T-helper 2 cell treated with Interferon-gamma antibody and Interleukin-4, amounts not matched to agents 5 μg/mL and 100 μg/mL, for 36 hours (primary cell): ENCODE measurements around the gene PEDS1.
A peak's percentile ranks its signal among the peaks of the same experiment; 100 is the strongest.

Experiments used
- DNase-seq: peaks from one replicate; pipeline ENCODE4 v3.0.0; 2021; ENCODE audit warnings: low spot score
- H3K27ac Mint-ChIP-seq: one replicate; pipeline ENCODE4 v1.8.0; 2021; ENCODE audit warnings: mild to moderate bottlenecking, mixed read lengths
- H3K27me3 Mint-ChIP-seq: one replicate; pipeline ENCODE4 v1.8.0; 2021; ENCODE audit warnings: low read depth, mixed read lengths
- H3K36me3 Mint-ChIP-seq: one replicate; pipeline ENCODE4 v1.8.0; 2021; ENCODE audit warnings: low read depth, mixed read lengths
- H3K4me1 Mint-ChIP-seq: one replicate; pipeline ENCODE4 v1.8.0; 2021; ENCODE audit warnings: low read depth, mixed read lengths
- H3K4me3 Mint-ChIP-seq: one replicate; pipeline ENCODE4 v1.8.0; 2022; ENCODE audit warnings: mild to moderate bottlenecking, moderate library complexity, mixed read lengths
- H3K9me3 Mint-ChIP-seq: one replicate; pipeline ENCODE4 v1.8.0; 2021; ENCODE audit warnings: mixed read lengths

PEDS1 gene

DNA sequence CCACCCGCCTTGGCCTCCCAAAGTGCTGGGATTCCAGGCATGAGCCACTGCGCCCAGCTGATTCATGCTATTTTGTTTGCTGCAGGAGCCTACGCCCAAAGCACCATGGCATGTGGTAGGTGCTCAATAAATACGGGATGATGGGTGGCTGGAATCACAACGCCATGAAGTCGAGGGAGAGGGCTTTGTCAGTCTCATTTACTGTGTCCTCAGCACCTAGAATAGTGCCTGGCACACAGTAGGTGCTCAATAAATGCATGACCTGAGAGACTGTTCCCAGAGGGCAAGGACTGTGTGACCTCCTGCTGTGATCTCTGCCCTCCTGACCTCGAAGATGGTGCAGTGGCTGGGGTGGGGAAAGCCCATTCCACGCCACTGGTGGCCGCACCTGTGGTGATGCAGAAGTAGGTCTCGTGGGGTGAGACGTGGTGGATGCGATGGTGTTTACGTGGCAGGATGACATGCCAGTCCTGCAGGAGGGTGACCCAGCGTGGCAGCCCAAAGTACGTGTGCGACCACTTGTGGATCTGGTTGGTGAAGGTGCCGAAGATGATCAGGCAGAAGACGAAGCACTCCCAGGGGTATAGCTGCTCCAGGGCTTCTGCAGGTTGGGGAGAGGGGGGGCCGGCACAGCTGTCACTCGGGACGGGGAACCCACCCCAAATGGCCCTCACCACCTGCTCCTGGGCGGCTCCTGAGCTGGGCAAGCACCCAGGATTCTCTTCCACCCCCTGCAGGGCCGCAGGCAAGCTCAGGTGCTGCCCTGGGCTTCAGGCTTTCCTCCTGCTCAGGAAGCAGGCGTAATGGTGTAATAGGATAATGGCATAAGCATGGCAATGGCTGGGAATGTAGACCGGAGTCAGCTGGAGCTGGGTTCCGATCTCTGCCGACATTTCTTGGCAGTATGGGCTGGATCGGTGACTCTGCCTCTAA lies 25.7 kb downstream of the PEDS1 start:
- DNase-seq = no peak
- Mint-ChIP-seq H3K27ac (no peak overlapping the region), H3K4me1 (peaks cover 10% of the 10 kb centered on the region), H3K27me3 (no peaks in the 10 kb centered on the region), H3K9me3 (no peaks in the 10 kb centered on the region), H3K4me3 (no peak overlapping the region), H3K36me3 (peaks cover 70% of the 10 kb centered on the region)

DNA sequence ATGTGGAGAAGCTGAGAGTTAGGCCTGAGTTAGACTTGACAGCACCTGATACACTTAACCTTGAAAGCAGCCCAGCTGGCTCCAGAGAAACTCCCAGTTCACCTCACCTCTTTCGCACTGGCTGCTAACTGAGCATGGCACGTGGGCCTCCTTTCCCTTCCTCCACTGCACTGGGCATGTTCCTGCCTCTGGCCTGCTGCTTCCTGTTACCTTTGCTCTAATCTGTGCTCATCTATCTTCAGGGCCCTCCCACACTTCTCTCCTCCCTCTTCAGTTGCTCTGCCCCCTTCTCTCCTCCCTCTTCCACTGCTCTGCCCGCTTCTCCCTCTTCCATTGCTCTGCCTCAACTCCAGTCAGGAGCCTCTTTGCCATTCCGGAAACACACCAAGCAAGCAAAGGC lies 26.9 kb downstream of the PEDS1 start:
- Mint-ChIP-seq H3K4me3 (no peak overlapping the region), H3K36me3 (peaks cover 71% of the 10 kb centered on the region), H3K27me3 (no peaks in the 10 kb centered on the region), H3K9me3 (no peaks in the 10 kb centered on the region), H3K27ac (peak overlapping the region; percentile 82), H3K4me1 (peaks cover 10% of the 10 kb centered on the region)
- no peak for DNase-seq

DNA sequence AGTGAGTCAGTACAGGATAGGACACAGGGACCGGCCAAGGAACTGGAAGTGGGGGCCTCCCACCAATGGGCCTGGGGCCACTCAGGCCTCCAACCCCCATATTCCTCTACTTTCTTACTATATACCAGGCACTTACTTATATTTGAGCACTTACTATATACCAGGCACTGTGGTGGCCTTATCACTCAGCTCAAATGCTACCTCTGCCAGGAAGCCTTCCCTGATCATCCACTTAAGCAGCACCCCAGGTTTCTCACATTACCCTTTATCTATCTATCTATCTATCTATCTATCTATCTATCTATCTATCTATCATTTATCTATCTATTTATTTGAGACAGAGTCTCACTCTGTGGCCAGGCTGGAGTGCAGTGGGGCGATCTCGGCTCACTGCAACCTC lies 28.2 kb downstream of the PEDS1 start:
- H3K27me3 Mint-ChIP-seq = no peaks in the 10 kb centered on the region
- H3K27ac Mint-ChIP-seq = no peak overlapping the region
- peaks cover 61% of the 10 kb centered on the region for H3K36me3 Mint-ChIP-seq
- H3K9me3 Mint-ChIP-seq = no peaks in the 10 kb centered on the region
- H3K4me3 Mint-ChIP-seq = no peak overlapping the region
- DNase-seq = no peak
- H3K4me1 Mint-ChIP-seq = peaks cover 12% of the 10 kb centered on the region

DNA sequence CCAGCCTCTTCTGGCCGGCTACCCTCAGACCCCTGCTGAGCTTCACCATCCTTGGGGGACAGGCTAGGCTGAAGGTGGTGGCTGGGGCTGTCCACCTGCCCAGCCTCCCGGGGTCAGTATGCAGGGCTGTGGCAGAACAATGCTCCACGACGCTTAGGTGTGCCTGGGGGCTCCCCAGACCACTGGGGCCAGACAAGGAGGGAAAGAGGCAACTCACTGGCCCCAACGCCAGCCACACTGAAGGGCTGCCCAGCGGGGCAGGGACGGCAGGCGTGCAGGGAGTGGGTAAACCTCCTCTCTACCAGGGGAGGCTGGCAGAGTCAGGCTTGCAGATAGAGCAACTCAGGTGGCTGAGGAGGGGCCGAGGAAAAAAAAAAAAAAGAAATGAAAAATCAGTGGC lies 29.0 kb downstream of the PEDS1 start:
- peaks cover 9% of the 10 kb centered on the region for H3K4me1 Mint-ChIP-seq
- no peaks in the 10 kb centered on the region for H3K27me3 Mint-ChIP-seq
- peaks cover 53% of the 10 kb centered on the region for H3K36me3 Mint-ChIP-seq
- no peak overlapping the region for H3K27ac Mint-ChIP-seq
- H3K9me3 Mint-ChIP-seq = no peaks in the 10 kb centered on the region
- no peak for DNase-seq
- H3K4me3 Mint-ChIP-seq = no peak overlapping the region

DNA sequence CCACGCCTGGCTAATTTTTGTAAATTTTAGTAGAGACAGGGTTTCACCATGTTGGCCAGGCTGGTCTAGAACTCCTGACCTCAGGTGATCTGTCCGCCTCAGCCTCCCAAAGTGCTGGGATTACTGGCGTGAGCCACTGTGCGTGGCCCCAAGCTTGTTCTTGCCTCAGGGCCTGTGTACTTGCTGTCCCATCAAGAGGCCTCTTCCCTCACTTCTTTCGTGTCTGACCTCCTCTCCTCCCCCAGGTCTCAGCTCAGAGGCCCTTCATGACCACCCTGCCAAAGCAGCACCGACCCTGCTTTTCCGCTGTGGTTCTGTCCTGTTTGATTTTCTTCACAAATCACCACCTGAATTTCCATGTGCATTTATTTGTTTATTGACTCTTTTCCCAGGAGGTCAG lies 30.1 kb downstream of the PEDS1 start:
- peaks cover 47% of the 10 kb centered on the region for H3K36me3 Mint-ChIP-seq
- H3K4me1 Mint-ChIP-seq = peaks cover 9% of the 10 kb centered on the region
- no peak overlapping the region for H3K4me3 Mint-ChIP-seq
- H3K9me3 Mint-ChIP-seq = no peaks in the 10 kb centered on the region
- no peak for DNase-seq
- H3K27ac Mint-ChIP-seq = no peak overlapping the region
- no peaks in the 10 kb centered on the region for H3K27me3 Mint-ChIP-seq

DNA sequence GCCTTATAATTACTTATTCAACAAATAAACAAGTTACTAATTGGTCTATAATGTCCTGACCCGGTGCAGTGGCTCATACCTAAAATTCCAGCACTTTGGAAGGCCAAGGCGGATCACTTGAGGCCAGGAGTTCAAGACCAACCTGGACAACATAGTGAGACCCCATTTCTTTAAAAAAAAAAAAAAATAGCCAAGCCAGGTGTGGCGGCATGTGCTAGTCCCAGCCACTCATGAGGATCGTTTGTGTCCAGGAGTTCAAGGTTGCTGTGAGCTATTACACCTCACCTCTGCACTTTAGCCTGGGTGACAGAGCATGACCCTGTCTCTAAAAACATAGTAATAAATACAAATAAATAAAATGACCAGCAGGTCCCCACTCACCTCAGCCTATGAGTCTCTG lies 30.8 kb downstream of the PEDS1 start:
- Mint-ChIP-seq H3K9me3 (no peaks in the 10 kb centered on the region), H3K27ac (no peak overlapping the region), H3K4me3 (no peak overlapping the region), H3K36me3 (peaks cover 42% of the 10 kb centered on the region), H3K4me1 (peaks cover 9% of the 10 kb centered on the region), H3K27me3 (no peaks in the 10 kb centered on the region)
- no peak for DNase-seq

DNA sequence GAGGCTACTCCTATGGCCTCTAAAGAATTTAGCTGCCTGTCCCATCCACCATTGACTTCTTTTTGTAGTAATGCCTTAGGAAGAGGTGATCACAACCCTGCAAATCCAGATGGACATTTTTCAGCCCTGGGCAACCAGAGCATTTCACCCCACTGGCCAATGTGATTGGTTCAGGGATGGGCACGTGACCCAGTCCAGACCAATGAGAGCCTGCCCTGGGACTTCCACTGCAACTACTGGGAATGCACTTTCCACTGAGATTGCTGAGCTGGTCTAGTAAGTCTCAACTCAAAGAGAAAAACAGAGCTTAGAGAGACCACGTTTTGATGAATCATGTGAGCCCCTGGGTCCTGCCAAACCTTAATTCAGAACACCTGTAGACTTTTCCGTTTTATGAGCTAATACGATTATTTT lies 31.7 kb downstream of the PEDS1 start:
- no peaks in the 10 kb centered on the region for H3K27me3 Mint-ChIP-seq
- peaks cover 8% of the 10 kb centered on the region for H3K4me1 Mint-ChIP-seq
- H3K4me3 Mint-ChIP-seq = no peak overlapping the region
- H3K27ac Mint-ChIP-seq = no peak overlapping the region
- H3K36me3 Mint-ChIP-seq = peaks cover 35% of the 10 kb centered on the region
- no peaks in the 10 kb centered on the region for H3K9me3 Mint-ChIP-seq
- no peak for DNase-seq

DNA sequence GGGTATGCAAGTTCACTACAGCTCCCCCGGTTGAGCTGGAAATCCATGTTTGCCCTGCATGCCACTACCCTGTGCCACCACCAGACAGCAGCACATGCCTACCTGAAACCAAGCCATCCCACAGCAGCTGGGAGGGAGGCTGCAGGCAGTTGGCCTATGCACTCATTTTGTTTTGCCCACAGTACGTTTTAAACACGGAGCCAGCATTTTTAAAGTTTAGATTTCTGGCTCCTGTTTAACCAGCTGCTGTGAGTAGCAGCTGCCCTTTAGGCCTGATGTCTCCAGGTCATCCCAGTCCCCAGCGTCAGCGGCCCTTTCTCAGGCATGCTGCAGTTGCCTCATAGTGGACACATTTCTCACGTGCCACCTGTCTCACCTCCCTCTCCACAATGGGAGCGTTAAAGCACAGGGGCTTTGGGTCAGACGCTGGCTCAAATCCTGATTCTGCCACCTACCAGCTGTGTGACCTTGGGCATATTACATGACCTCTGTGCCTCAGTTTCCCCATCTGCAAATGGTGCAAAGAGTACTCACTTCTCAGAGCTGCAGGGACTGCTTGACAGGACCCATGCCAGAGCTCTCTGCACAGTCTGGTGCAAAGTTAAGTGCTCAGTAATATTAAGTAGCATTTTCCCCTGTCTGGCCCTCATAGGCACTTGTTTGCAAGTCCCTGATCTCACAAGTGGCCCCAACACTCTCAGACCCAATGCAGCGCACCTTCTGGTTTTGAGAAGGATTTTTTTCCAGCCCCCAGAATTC lies 32.4 kb downstream of the PEDS1 start:
- H3K9me3 Mint-ChIP-seq = no peaks in the 10 kb centered on the region
- H3K27me3 Mint-ChIP-seq = no peaks in the 10 kb centered on the region
- H3K36me3 Mint-ChIP-seq = peaks cover 31% of the 10 kb centered on the region
- no peak overlapping the region for H3K27ac Mint-ChIP-seq
- DNase-seq = peak; percentile 33
- H3K4me1 Mint-ChIP-seq = peaks cover 10% of the 10 kb centered on the region
- H3K4me3 Mint-ChIP-seq = no peak overlapping the region

DNA sequence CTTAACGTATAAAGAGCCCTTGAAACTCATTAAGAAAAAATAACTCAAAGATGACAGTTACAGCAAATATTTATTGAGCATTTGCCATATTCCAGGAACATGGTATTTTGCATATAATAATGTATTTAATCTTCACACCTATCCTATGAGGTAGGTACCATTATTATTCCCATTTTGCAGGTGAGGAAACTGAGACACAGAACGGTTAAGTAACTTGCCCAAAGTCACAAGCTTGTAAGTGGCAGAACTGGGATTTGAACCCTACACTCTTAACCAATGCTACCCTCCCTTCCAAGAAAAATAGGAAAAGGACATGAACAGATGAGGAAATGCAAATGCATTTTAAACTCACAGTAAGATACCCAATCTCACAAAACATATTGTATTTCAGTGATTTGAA lies 35.3 kb downstream of the PEDS1 start:
- Mint-ChIP-seq H3K27ac (no peak overlapping the region), H3K27me3 (no peaks in the 10 kb centered on the region), H3K9me3 (no peaks in the 10 kb centered on the region), H3K36me3 (peaks cover 9% of the 10 kb centered on the region), H3K4me1 (peaks cover 30% of the 10 kb centered on the region), H3K4me3 (no peak overlapping the region)
- DNase-seq = no peak

DNA sequence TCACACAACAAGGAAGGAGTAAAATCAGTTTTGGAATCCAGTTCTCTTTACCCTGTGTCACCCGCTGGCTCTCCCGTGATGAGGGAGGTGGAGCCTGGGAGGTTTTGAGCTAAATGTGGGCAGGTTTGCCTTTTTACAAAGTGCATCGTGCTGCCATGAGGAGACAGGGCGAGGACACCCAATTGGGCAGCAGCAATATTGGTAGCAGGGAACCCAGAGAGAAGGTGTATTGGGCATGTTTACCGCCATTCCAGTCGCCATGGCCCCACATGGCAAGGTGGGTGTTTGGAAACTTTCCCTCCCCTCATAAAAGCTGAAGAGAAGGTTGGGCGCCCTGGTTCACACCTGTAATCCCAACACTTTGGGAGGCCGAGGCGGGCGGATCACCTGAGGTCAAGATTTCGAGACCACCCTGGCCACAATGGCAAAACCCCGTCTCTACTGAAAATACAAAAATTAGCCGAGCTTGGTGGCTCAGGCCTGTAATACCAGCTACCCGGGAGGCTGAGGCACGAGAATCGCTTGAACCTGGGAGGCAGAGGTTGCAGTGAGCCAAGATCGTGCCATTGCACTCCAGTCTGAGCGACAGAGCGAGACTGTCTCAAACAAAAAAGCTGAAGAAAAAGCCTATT lies 37.0 kb downstream of the PEDS1 start:
- no peak for DNase-seq
- Mint-ChIP-seq H3K27me3 (no peaks in the 10 kb centered on the region), H3K4me1 (peaks cover 40% of the 10 kb centered on the region), H3K9me3 (no peaks in the 10 kb centered on the region), H3K36me3 (peaks cover 7% of the 10 kb centered on the region), H3K27ac (peak overlapping the region; percentile 90), H3K4me3 (peak overlapping the region; percentile 86)

DNA sequence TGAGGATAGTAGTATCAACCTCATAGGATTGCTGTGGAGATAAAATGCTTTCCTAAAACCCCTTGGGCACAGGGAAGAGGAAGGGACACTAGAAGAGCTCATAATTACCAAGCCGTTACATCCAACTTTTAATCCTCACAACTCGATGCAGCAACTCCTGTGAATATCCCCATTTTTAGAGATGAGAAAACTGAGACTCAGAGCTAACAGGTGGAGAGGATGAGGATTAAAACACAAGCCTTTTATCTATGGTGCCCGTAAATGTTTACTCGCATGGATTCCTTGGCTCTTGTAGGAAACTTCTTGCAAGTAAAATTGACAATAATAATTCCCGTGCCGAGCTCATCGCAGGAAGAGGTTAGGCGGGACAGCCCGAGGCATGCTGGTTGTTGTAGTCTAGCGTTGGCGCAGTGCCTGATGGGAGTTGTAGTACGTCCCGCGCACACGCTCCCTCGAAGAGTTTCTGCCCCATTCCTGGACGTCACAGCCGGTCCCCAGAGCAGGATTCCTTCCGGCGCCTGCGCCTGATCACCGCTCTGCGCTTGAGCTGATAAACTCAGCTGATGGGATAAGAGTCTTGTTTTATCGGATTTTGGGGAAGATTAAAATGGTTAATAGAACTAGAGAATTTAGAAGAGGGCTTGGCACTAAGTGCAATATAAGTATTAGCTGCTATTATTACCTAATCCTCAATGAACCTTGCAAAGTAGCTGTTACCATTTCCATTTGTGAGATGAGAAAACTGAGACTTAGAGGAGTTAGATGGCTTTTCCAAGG lies 37.7 kb downstream of the PEDS1 start:
- Mint-ChIP-seq H3K9me3 (no peaks in the 10 kb centered on the region), H3K27me3 (no peaks in the 10 kb centered on the region), H3K36me3 (peaks cover 8% of the 10 kb centered on the region), H3K4me3 (peak overlapping the region; percentile 86), H3K27ac (peak overlapping the region; percentile 90), H3K4me1 (peaks cover 41% of the 10 kb centered on the region)
- peak; percentile 91 for DNase-seq

DNA sequence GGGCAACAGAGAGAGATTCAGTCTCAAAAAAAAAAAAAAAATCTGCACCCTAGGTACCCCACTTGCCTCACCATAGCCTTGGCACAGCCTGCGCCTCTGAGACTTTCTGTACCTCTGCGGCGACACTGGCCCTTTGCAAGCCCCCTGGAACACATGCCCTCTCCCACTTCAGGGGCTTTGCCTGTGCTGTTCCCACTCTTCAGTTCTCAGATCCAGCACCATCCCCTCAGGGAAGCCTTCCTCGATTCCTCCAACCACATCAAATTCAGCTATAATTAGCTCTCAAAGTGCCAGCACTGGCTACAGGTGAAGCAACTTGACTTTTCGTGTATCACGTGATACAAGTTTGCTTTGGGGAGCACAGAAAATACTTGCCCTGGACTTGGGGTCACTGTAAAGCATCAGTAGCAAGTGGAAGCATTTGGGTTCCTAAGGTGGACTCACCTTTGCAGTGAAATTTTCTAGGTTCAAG lies 38.4 kb downstream of the PEDS1 start:
- Mint-ChIP-seq H3K27me3 (no peaks in the 10 kb centered on the region), H3K4me3 (peak overlapping the region; percentile 86), H3K9me3 (no peaks in the 10 kb centered on the region), H3K36me3 (peaks cover 8% of the 10 kb centered on the region), H3K27ac (peak overlapping the region; percentile 90), H3K4me1 (peaks cover 47% of the 10 kb centered on the region)
- DNase-seq = no peak

DNA sequence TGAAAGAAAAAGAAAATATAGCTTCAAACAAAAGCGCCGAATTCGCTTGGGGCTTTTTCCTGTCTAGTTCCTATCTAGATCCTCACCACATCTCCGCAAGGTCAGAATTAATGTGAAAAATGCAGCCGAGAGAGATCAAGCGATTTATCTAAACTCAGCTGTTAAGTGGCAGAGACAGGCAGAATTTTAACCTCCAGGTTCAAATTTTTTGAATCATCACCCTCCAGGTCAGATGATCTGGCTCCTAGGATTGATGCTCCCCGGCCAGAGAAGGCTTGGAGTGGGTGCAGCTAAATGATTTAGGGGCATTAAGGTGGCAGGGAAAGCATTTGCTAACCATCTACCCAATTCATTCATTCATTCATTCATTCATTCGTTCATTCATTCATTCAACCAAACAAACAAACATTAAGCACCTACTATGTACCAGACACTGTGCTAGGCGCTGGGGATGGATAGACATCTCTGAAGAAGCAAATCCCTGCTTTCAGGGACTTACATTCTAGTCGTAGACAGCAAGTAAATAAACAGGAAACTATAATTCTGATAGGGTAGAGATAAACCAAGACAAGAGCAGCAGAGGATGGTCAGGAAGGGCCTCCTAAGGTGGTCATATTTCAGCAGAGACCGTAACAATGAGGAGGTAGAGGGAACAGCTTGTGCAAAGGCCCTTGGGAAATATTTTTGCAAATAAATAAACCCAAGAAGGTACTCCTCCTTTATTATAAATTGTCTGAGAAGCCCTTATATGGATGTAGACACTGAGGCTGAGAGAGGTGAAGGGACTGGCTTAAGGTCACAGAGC lies 39.9 kb downstream of the PEDS1 start:
- no peak for DNase-seq
- Mint-ChIP-seq H3K36me3 (peaks cover 10% of the 10 kb centered on the region), H3K9me3 (no peaks in the 10 kb centered on the region), H3K4me1 (peaks cover 58% of the 10 kb centered on the region), H3K27me3 (no peaks in the 10 kb centered on the region), H3K4me3 (peak overlapping the region; percentile 86), H3K27ac (peak overlapping the region; percentile 88)
